Activated CD8-positive, alpha-beta T cell treated with anti-CD3 and anti-CD28 coated beads for 36 hours (primary cell): ENCODE data around the gene HS6ST1. TPM values are rescaled to one million over a fixed set of nuclear protein-coding genes. Genes with fewer than 3 reads are reported as not detected.

ENCODE experiments used
- ATAC-seq: fragments of 200-7000 bp; cut with Tn5 transposase; one replicate; pipeline ENCODE4 v1.10.0; 2021; ENCODE audit warnings: mild to moderate bottlenecking, moderate library complexity
- CTCF ChIA-PET: fragments of 350-600 bp; sonication (Branson Sonifier 250); formaldehyde crosslinking; loops from one replicate; lab custom pipeline; 2021; ENCODE audit warnings: antibody characterized with exemption; lab: Charles Lee
- POLR2A ChIA-PET: fragments of 350-600 bp; sonication (Branson Sonifier 250); formaldehyde crosslinking; loops from one replicate; lab custom pipeline; 2021; ENCODE audit warnings: antibody characterized with exemption; lab: Charles Lee
- DNase-seq: peaks from one replicate; pipeline ENCODE4 v3.0.0-alpha.2; 2020
- H3K27ac Mint-ChIP-seq: one replicate; pipeline ENCODE4 v1.8.0; 2021; ENCODE audit warnings: mild to moderate bottlenecking, mixed read lengths
- H3K27me3 Mint-ChIP-seq: one replicate; pipeline ENCODE4 v1.8.0; 2021; ENCODE audit warnings: mixed read lengths
- H3K36me3 Mint-ChIP-seq: one replicate; pipeline ENCODE4 v1.8.0; 2021; ENCODE audit warnings: low read depth, mixed read lengths
- H3K4me1 Mint-ChIP-seq: one replicate; pipeline ENCODE4 v1.8.0; 2021; ENCODE audit warnings: low read depth, mixed read lengths
- H3K4me3 Mint-ChIP-seq: one replicate; pipeline ENCODE4 v1.8.0; 2021; ENCODE audit warnings: mild to moderate bottlenecking, moderate library complexity, mixed read lengths
- H3K9me3 Mint-ChIP-seq: one replicate; pipeline ENCODE4 v1.8.0; 2021; ENCODE audit warnings: mixed read lengths
- intact Hi-C: fragments of 100-400 bp; cut with micrococcal nuclease; formaldehyde crosslinking; loops from one replicate; pipeline ENCODE4 v1.10.0; 2022
- total RNA-seq, 2 experiments: library from RNA; stranded (reverse); gene quantifications; one replicate each; pipeline ENCODE4 v1.2.3, GENCODE V29; 2021
- TF ChIP-seq, protein P1 (sequence below): fragments of 200-600 bp; IDR thresholded peaks from one replicate; pipeline ENCODE4 v1.8.0; 2022; ENCODE audit warnings: antibody characterized with exemption, mild to moderate bottlenecking

Gene HS6ST1
- total RNA-seq, 2 experiments from 2014 or later: 12.5 to 13.0 TPM

DNA sequence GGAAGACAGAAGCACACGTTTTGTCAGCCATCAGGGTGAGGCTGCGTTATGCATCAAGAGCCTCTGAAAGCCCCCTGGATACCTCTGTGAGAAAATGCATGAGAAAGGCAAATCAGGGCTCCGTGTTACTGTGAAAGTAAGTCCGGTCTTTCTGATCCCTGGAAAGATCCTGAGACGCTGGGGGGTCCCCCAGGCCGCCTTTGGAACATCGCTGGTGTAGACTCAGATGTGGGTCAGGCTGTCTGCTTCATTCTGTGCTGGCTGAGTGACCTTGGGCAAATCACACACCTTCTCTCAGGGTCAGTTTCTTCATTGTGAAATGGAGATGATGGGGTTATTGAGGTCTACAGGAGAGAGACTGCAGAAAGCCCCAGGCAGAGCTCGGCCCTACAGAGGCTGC is 42.0 kb upstream of the HS6ST1 start:
- Mint-ChIP-seq H3K36me3 (no peaks in the 10 kb centered on the region), H3K9me3 (no peaks in the 10 kb centered on the region), H3K4me1 (no peaks in the 10 kb centered on the region), H3K27me3 (no peaks in the 10 kb centered on the region), H3K4me3 (no peak overlapping the region), H3K27ac (no peak overlapping the region)
- intact Hi-C loops: no loop called here
- POLR2A ChIA-PET: no interaction called here
- CTCF ChIA-PET: no interaction called here
- no peak for DNase-seq
- no peak for ATAC-seq
- TF ChIP-seq, protein P1, sequence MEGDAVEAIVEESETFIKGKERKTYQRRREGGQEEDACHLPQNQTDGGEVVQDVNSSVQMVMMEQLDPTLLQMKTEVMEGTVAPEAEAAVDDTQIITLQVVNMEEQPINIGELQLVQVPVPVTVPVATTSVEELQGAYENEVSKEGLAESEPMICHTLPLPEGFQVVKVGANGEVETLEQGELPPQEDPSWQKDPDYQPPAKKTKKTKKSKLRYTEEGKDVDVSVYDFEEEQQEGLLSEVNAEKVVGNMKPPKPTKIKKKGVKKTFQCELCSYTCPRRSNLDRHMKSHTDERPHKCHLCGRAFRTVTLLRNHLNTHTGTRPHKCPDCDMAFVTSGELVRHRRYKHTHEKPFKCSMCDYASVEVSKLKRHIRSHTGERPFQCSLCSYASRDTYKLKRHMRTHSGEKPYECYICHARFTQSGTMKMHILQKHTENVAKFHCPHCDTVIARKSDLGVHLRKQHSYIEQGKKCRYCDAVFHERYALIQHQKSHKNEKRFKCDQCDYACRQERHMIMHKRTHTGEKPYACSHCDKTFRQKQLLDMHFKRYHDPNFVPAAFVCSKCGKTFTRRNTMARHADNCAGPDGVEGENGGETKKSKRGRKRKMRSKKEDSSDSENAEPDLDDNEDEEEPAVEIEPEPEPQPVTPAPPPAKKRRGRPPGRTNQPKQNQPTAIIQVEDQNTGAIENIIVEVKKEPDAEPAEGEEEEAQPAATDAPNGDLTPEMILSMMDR: no peak

- Mint-ChIP-seq H3K9me3 (no peaks in the 10 kb centered on the region), H3K36me3 (no peaks in the 10 kb centered on the region), H3K4me3 (no peak overlapping the region), H3K4me1 (no peaks in the 10 kb centered on the region), H3K27ac (no peak overlapping the region), H3K27me3 (no peaks in the 10 kb centered on the region)
- CTCF ChIA-PET: no interaction called here
- intact Hi-C loops: no loop called here
- no peak for ATAC-seq
- POLR2A ChIA-PET: no interaction called here
- TF ChIP-seq, protein P1: no peak
- DNase-seq: no peak
Observed at GRCh38 chr2:128359841-128360240, 41.2 kb upstream of the HS6ST1 start.

GRCh38 chr2:128358941-128359731 is 40.5 kb upstream of the HS6ST1 start:
- DNase-seq (no peak), ATAC-seq (no peak)
- Mint-ChIP-seq H3K27me3 (no peaks in the 10 kb centered on the region), H3K4me3 (no peak overlapping the region), H3K36me3 (no peaks in the 10 kb centered on the region), H3K4me1 (no peaks in the 10 kb centered on the region), H3K27ac (no peak overlapping the region), H3K9me3 (no peaks in the 10 kb centered on the region)
- intact Hi-C loops: no loop called here
- TF ChIP-seq, protein P1: no peak
- POLR2A ChIA-PET: no interaction called here
- CTCF ChIA-PET: no interaction called here

- Mint-ChIP-seq H3K36me3 (no peaks in the 10 kb centered on the region), H3K4me3 (no peak overlapping the region), H3K27me3 (no peaks in the 10 kb centered on the region), H3K27ac (no peak overlapping the region), H3K4me1 (no peaks in the 10 kb centered on the region), H3K9me3 (no peaks in the 10 kb centered on the region)
- intact Hi-C loops: no loop called here
- POLR2A ChIA-PET: interaction anchor here (0.6 kb wide), 1 partner anchor 329 kb away, joined by 3 read pairs; no protein-coding TSS in a partner anchor
- CTCF ChIA-PET: no interaction called here
- ATAC-seq: no peak
- TF ChIP-seq, protein P1: no peak
- no peak for DNase-seq
Observed at GRCh38 chr2:128357506-128358370, 39.1 kb upstream of the HS6ST1 start.

GRCh38 chr2:128356127-128356526 is 37.5 kb upstream of the HS6ST1 start:
- Mint-ChIP-seq H3K9me3 (no peaks in the 10 kb centered on the region), H3K4me1 (no peaks in the 10 kb centered on the region), H3K36me3 (no peaks in the 10 kb centered on the region), H3K27ac (no peak overlapping the region), H3K27me3 (no peaks in the 10 kb centered on the region), H3K4me3 (no peak overlapping the region)
- ATAC-seq (no peak), DNase-seq (no peak)
- intact Hi-C loops: no loop called here
- CTCF ChIA-PET: no interaction called here
- TF ChIP-seq, protein P1: no peak
- POLR2A ChIA-PET: no interaction called here
